MM.1S (cell line): Measurements from ENCODE around the gene ARCN1.

Experiments used
- DNase-seq: peaks from one replicate; pipeline ENCODE4 v3.0.0-alpha.2; 2015
- H2AFZ ChIP-seq: fragments of 300-600 bp; sonication (generic); 2 replicates; pipeline ENCODE4 v1.6.0; 2016; ENCODE audit warnings: antibody characterized with exemption, low read length
- H3F3A ChIP-seq: fragments of 300-600 bp; sonication (generic); 2 replicates; pipeline ENCODE4 v1.6.1; 2016; ENCODE audit warnings: mild to moderate bottlenecking, antibody characterized with exemption, low read length, moderate library complexity, mixed read lengths; ENCODE audit not compliant: insufficient read depth
- H3K27ac ChIP-seq: fragments of 300-600 bp; sonication (generic); 2 replicates; pipeline ENCODE4 v1.5.1; 2016; ENCODE audit warnings: mild to moderate bottlenecking, low read length
- H3K27me3 ChIP-seq: fragments of 300-600 bp; sonication (generic); replicated peaks from 2 replicates; pipeline ENCODE4 v1.6.0; 2016; ENCODE audit warnings: low read length; ENCODE audit not compliant: insufficient read depth
- H3K36me3 ChIP-seq: fragments of 300-600 bp; sonication (generic); replicated peaks from 2 replicates; pipeline ENCODE4 v1.6.1; 2016; ENCODE audit warnings: mild to moderate bottlenecking, low read length, mixed read lengths; ENCODE audit not compliant: insufficient read depth
- H3K4me1 ChIP-seq: fragments of 300-600 bp; sonication (generic); 2 replicates; pipeline ENCODE4 v1.6.1; 2016; ENCODE audit warnings: low read length, mixed read lengths
- H3K4me2 ChIP-seq: fragments of 300-600 bp; sonication (generic); 2 replicates; pipeline ENCODE4 v1.6.0; 2016; ENCODE audit warnings: low read depth, low read length
- H3K4me3 ChIP-seq: fragments of 300-600 bp; sonication (generic); 2 replicates; pipeline ENCODE4 v1.5.1; 2016; ENCODE audit warnings: low read length, mixed read lengths
- H3K79me2 ChIP-seq: fragments of 300-600 bp; sonication (generic); 2 replicates; pipeline ENCODE4 v1.6.1; 2016; ENCODE audit warnings: mixed run types, low read length, mixed read lengths
- H3K9ac ChIP-seq: fragments of 300-600 bp; sonication (generic); 2 replicates; pipeline ENCODE4 v1.6.1; 2016; ENCODE audit warnings: low read length, mixed read lengths
- H3K9me2 ChIP-seq: fragments of 300-600 bp; sonication (generic); replicated peaks from 2 replicates; pipeline ENCODE4 v1.6.1; 2016; ENCODE audit warnings: mild to moderate bottlenecking, low read length, mixed read lengths; ENCODE audit not compliant: insufficient read depth
- H3K9me3 ChIP-seq: fragments of 300-600 bp; sonication (generic); replicated peaks from 2 replicates; pipeline ENCODE4 v1.6.1; 2016; ENCODE audit warnings: mild to moderate bottlenecking, low read length, mixed read lengths; ENCODE audit not compliant: insufficient read depth
- H4K20me1 ChIP-seq: fragments of 300-600 bp; sonication (generic); 2 replicates; pipeline ENCODE4 v1.6.1; 2016; ENCODE audit warnings: mild to moderate bottlenecking, low read length, moderate library complexity, mixed read lengths; ENCODE audit not compliant: insufficient read depth
- CTCF ChIP-seq: fragments of 300-600 bp; sonication (generic); IDR thresholded peaks from 2 replicates; pipeline ENCODE4 v1.5.1; 2016; ENCODE audit warnings: antibody characterized with exemption, low read length, mixed read lengths
- EZH2 ChIP-seq: fragments of 300-600 bp; sonication (generic); optimal IDR thresholded peaks from 2 replicates; pipeline ENCODE3; 2017; ENCODE audit warnings: low read depth, mild to moderate bottlenecking, antibody characterized with exemption, low read length, mixed read lengths
- EZH2phosphoT487 ChIP-seq: fragments of 300-600 bp; sonication (generic); IDR thresholded peaks from 2 replicates; pipeline ENCODE4 v1.6.1; 2018; ENCODE audit warnings: antibody characterized with exemption, low read length

The ARCN1 gene

GRCh38 chr11:118619444-118620197 is 47.4 kb downstream of the ARCN1 start:
- H3K27ac ChIP-seq: no peak overlapping the region
- H3K79me2 ChIP-seq: no peaks in the 10 kb centered on the region
- no peak overlapping the region for H3K4me3 ChIP-seq
- no peak for DNase-seq
- H4K20me1 ChIP-seq: no peaks in the 10 kb centered on the region; the same call in 1 of the 2 replicates
- no peaks in the 10 kb centered on the region for H3K9me3 ChIP-seq
- no peak overlapping the region for H3K4me2 ChIP-seq
- TF ChIP-seq EZH2 (no peak), CTCF (no peak), EZH2phosphoT487 (no peak)
- H3K9ac ChIP-seq: no peak overlapping the region
- no peaks in the 10 kb centered on the region for H3K4me1 ChIP-seq
- H2AFZ ChIP-seq: no peak overlapping the region
- H3F3A ChIP-seq: no peaks in the 10 kb centered on the region
- H3K36me3 ChIP-seq: no peaks in the 10 kb centered on the region
- H3K27me3 ChIP-seq: peaks cover 15% of the 10 kb centered on the region
- no peaks in the 10 kb centered on the region for H3K9me2 ChIP-seq

GRCh38 chr11:118620529-118621070 is 48.4 kb downstream of the ARCN1 start:
- H2AFZ ChIP-seq: peak overlapping the region; percentile 31; the same call in 1 of the 2 replicates
- peaks cover 15% of the 10 kb centered on the region for H3K27me3 ChIP-seq
- H3K4me3 ChIP-seq: no peak overlapping the region; the same call in 1 of the 2 replicates
- TF ChIP-seq CTCF (no peak), EZH2phosphoT487 (no peak), EZH2 (no peak)
- no peaks in the 10 kb centered on the region for H3K9me3 ChIP-seq
- H3K79me2 ChIP-seq: no peaks in the 10 kb centered on the region
- peak overlapping the region; percentile 49 for H3K4me2 ChIP-seq
- no peak for DNase-seq
- H3K27ac ChIP-seq: no peak overlapping the region
- no peaks in the 10 kb centered on the region for H3K36me3 ChIP-seq
- H3K4me1 ChIP-seq: no peaks in the 10 kb centered on the region
- H3K9me2 ChIP-seq: no peaks in the 10 kb centered on the region
- no peaks in the 10 kb centered on the region for H3F3A ChIP-seq
- no peak overlapping the region for H3K9ac ChIP-seq
- H4K20me1 ChIP-seq: no peaks in the 10 kb centered on the region; the same call in 1 of the 2 replicates

- H3K9me3 ChIP-seq: no peaks in the 10 kb centered on the region
- H3K4me2 ChIP-seq: peak overlapping the region; percentile 49
- no peak overlapping the region for H3K9ac ChIP-seq
- peak overlapping the region; percentile 26 for H3K4me3 ChIP-seq
- peaks cover 15% of the 10 kb centered on the region for H3K27me3 ChIP-seq
- no peak for TF ChIP-seq CTCF
- TF ChIP-seq EZH2: no peak
- no peak for TF ChIP-seq EZH2phosphoT487
- H3K79me2 ChIP-seq: no peaks in the 10 kb centered on the region
- no peaks in the 10 kb centered on the region for H3F3A ChIP-seq
- H2AFZ ChIP-seq: peak overlapping the region; percentile 31
- H3K27ac ChIP-seq: no peak overlapping the region
- no peaks in the 10 kb centered on the region for H3K36me3 ChIP-seq
- no peaks in the 10 kb centered on the region for H3K4me1 ChIP-seq
- H3K9me2 ChIP-seq: no peaks in the 10 kb centered on the region
- no peaks in the 10 kb centered on the region; the same call in 1 of the 2 replicates for H4K20me1 ChIP-seq
- DNase-seq: no peak
These were observed 49.0 kb downstream of the ARCN1 start for GRCh38 chr11:118621071-118621783.
